ENCODE results near the gene NUDT14.

Gene NUDT14

GRCh38 chr14:105141486-105142281 is 39.4 kb downstream of the NUDT14 start:
- DNase-seq = no peak
- H3K36me3 ChIP-seq (ENCODE audit: insufficient read depth, low read length) = no peaks in the 10 kb centered on the region

DNA sequence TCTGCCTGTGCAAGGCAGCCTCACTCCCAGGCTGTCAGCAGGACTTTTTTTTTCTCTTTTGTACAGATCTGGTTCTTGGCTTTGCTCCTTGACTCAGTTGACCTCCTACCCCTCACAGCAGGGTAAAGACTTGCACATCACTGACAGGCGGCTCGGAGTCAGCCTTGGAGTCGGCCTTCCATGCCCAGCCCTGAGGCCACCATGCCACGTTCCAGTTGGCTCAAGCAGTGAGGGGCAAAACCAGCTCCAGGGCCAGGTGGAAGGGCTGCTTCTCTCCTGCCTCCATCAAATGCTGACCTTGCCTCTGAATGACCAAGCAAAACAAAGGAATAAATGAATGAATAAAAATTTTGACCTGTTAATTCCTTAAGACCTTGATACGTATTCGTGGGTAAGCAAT is 40.1 kb downstream of the NUDT14 start:
- no peak overlapping the region for H3K27ac ChIP-seq (ENCODE audit: low read length)
- DNase-seq (no peak), ATAC-seq (ENCODE audit: insufficient read depth, low read depth) (no peak)
- H3K79me2 ChIP-seq (ENCODE audit: insufficient read depth, low read length) = no peaks in the 10 kb centered on the region
- H2AFZ ChIP-seq (ENCODE audit: low read depth, low read length) = no peak overlapping the region
- H3K9me3 ChIP-seq (ENCODE audit: insufficient read depth, low read length, severe bottlenecking) = peaks cover 10% of the 10 kb centered on the region
- no peaks in the 10 kb centered on the region for H3K36me3 ChIP-seq (ENCODE audit: insufficient read depth, low read length)
- no peaks in the 10 kb centered on the region; the same call in 1 of the 2 replicates for H4K20me1 ChIP-seq (ENCODE audit: insufficient read depth, low read length)
- H3K4me1 ChIP-seq (ENCODE audit: insufficient read depth, low read length) = no peaks in the 10 kb centered on the region
- H3K4me2 ChIP-seq (ENCODE audit: insufficient read depth, low read length) = no peak overlapping the region
- TF ChIP-seq EZH2 (IDR thresholded peaks at IDR 0.05; ENCODE audit: borderline replicate concordance, low read depth, low read length, severe bottlenecking) = no peak
- TF ChIP-seq CTCF (IDR thresholded peaks at IDR 0.05; ENCODE audit: borderline replicate concordance, extremely low read depth, low read length, poor library complexity, severe bottlenecking) = no peak
- H3K9ac ChIP-seq (ENCODE audit: low read depth, low read length) = no peak overlapping the region
- no peak overlapping the region for H3K4me3 ChIP-seq (ENCODE audit: low read depth in 1 of 2, low read length in 2 of 2)
- no peaks in the 10 kb centered on the region for H3K27me3 ChIP-seq (ENCODE audit: insufficient read depth, low read length, poor library complexity)

More at GRCh38 chr14:105141486-105142281, 39.4 kb downstream of the NUDT14 start:
- H3K79me2 ChIP-seq (ENCODE audit: insufficient read depth, low read length) = no peaks in the 10 kb centered on the region
- no peak overlapping the region for H2AFZ ChIP-seq (ENCODE audit: low read depth, low read length)
- H3K27ac ChIP-seq (ENCODE audit: low read length) = no peak overlapping the region
- peaks cover 10% of the 10 kb centered on the region for H3K9me3 ChIP-seq (ENCODE audit: insufficient read depth, low read length, severe bottlenecking)
- H3K9ac ChIP-seq (ENCODE audit: low read depth, low read length) = no peak overlapping the region
- no peak overlapping the region for H3K4me2 ChIP-seq (ENCODE audit: insufficient read depth, low read length)
- H3K4me1 ChIP-seq (ENCODE audit: insufficient read depth, low read length) = no peaks in the 10 kb centered on the region
- H4K20me1 ChIP-seq (ENCODE audit: insufficient read depth, low read length) = no peaks in the 10 kb centered on the region; the same call in 1 of the 2 replicates
- ATAC-seq (ENCODE audit: insufficient read depth, low read depth) = no peak
- no peak overlapping the region for H3K4me3 ChIP-seq (ENCODE audit: low read depth in 1 of 2, low read length in 2 of 2)
- H3K27me3 ChIP-seq (ENCODE audit: insufficient read depth, low read length, poor library complexity) = no peaks in the 10 kb centered on the region
- no peak for TF ChIP-seq EZH2 (IDR thresholded peaks at IDR 0.05; ENCODE audit: borderline replicate concordance, low read depth, low read length, severe bottlenecking)
- TF ChIP-seq CTCF (IDR thresholded peaks at IDR 0.05; ENCODE audit: borderline replicate concordance, extremely low read depth, low read length, poor library complexity, severe bottlenecking) = no peak

GRCh38 chr14:105140581-105140980 is 40.5 kb downstream of the NUDT14 start:
- DNase-seq (no peak), ATAC-seq (ENCODE audit: insufficient read depth, low read depth) (no peak)
- Histone ChIP-seq H3K4me3 (ENCODE audit: low read depth in 1 of 2, low read length in 2 of 2) (no peak overlapping the region), H3K4me1 (ENCODE audit: insufficient read depth, low read length) (no peaks in the 10 kb centered on the region), H3K9me3 (ENCODE audit: insufficient read depth, low read length, severe bottlenecking) (peaks cover 10% of the 10 kb centered on the region), H3K9ac (ENCODE audit: low read depth, low read length) (no peak overlapping the region), H4K20me1 (ENCODE audit: insufficient read depth, low read length) (no peaks in the 10 kb centered on the region), H3K4me2 (ENCODE audit: insufficient read depth, low read length) (no peak overlapping the region), H3K27me3 (ENCODE audit: insufficient read depth, low read length, poor library complexity) (no peaks in the 10 kb centered on the region), H3K36me3 (ENCODE audit: insufficient read depth, low read length) (no peaks in the 10 kb centered on the region), H3K27ac (ENCODE audit: low read length) (no peak overlapping the region), H2AFZ (ENCODE audit: low read depth, low read length) (no peak overlapping the region), H3K79me2 (ENCODE audit: insufficient read depth, low read length) (no peaks in the 10 kb centered on the region)
- TF ChIP-seq CTCF (IDR thresholded peaks at IDR 0.05; ENCODE audit: borderline replicate concordance, extremely low read depth, low read length, poor library complexity, severe bottlenecking) = no peak
- TF ChIP-seq EZH2 (IDR thresholded peaks at IDR 0.05; ENCODE audit: borderline replicate concordance, low read depth, low read length, severe bottlenecking) = no peak
